DOHH2 (cell line): Measurements from ENCODE around the gene BANK1.

Source experiments
- H3F3A ChIP-seq: fragments of 200-600 bp; sonication (generic), shearing (Covaris generic); 2 replicates; pipeline ENCODE4 v1.6.0; 2016; ENCODE audit warnings: antibody characterized with exemption, mild to moderate bottlenecking; ENCODE audit not compliant: control insufficient read depth, insufficient read depth
- H3K27ac ChIP-seq: fragments of 200-600 bp; sonication (generic); 2 replicates; pipeline ENCODE4 v1.5.1; 2014; ENCODE audit warnings: low read depth, mild to moderate bottlenecking, low read length, moderate library complexity
- H3K27me3 ChIP-seq: fragments of 200-600 bp; sonication (generic); 2 replicates; pipeline ENCODE4 v1.6.1; 2014; ENCODE audit warnings: mild to moderate bottlenecking, low read length, mixed read lengths; ENCODE audit not compliant: control insufficient read depth
- H3K36me3 ChIP-seq: fragments of 200-600 bp; sonication (generic); 2 replicates; pipeline ENCODE4 v1.6.1; 2014; ENCODE audit warnings: mild to moderate bottlenecking, low read length, moderate library complexity, mixed read lengths; ENCODE audit not compliant: control insufficient read depth
- H3K4me1 ChIP-seq: fragments of 200-600 bp; sonication (generic); 2 replicates; pipeline ENCODE4 v1.6.1; 2014; ENCODE audit warnings: mild to moderate bottlenecking, low read length, mixed read lengths; ENCODE audit not compliant: control insufficient read depth
- H3K4me2 ChIP-seq: fragments of 200-600 bp; sonication (generic); 2 replicates; pipeline ENCODE4 v1.6.0; 2014; ENCODE audit warnings: mild to moderate bottlenecking, low read length, moderate library complexity
- H3K4me3 ChIP-seq: fragments of 200-600 bp; sonication (generic); 2 replicates; pipeline ENCODE4 v1.5.1; 2014; ENCODE audit warnings: mild to moderate bottlenecking, low read length, mixed read lengths
- H3K79me2 ChIP-seq: fragments of 200-600 bp; sonication (generic); 2 replicates; pipeline ENCODE4 v1.6.1; 2014; ENCODE audit warnings: mild to moderate bottlenecking, low read length, mixed read lengths; ENCODE audit not compliant: control insufficient read depth
- H3K9me2 ChIP-seq: fragments of 200-600 bp; sonication (generic); replicated peaks from 2 replicates; pipeline ENCODE4 v1.6.1; 2014; ENCODE audit warnings: mild to moderate bottlenecking, low read length, mixed read lengths; ENCODE audit not compliant: control insufficient read depth
- H3K9me3 ChIP-seq: fragments of 200-600 bp; sonication (generic); 2 replicates; pipeline ENCODE4 v1.6.1; 2014; ENCODE audit warnings: antibody characterized with exemption, low read length, mixed read lengths; ENCODE audit not compliant: control insufficient read depth, insufficient read depth
- H4K20me1 ChIP-seq: fragments of 200-600 bp; sonication (generic); 2 replicates; pipeline ENCODE4 v1.6.0; 2014; ENCODE audit warnings: low read depth, mild to moderate bottlenecking, antibody characterized with exemption, low read length, moderate library complexity; ENCODE audit not compliant: control insufficient read depth, insufficient read depth
- EZH2phosphoT487 ChIP-seq: fragments of 200-600 bp; sonication (generic); IDR thresholded peaks from 2 replicates; pipeline ENCODE4 v1.6.1; 2017; ENCODE audit warnings: borderline replicate concordance, mild to moderate bottlenecking, antibody characterized with exemption, low read length, moderate library complexity, mixed read lengths
- TF ChIP-seq, protein P1 (sequence below): fragments of 200-600 bp; sonication (generic); IDR thresholded peaks from one replicate; pipeline ENCODE4 v1.5.1; 2014; ENCODE audit warnings: antibody characterized with exemption, mild to moderate bottlenecking, low read depth, low read length; ENCODE audit not compliant: poor library complexity, severe bottlenecking

Gene BANK1

DNA sequence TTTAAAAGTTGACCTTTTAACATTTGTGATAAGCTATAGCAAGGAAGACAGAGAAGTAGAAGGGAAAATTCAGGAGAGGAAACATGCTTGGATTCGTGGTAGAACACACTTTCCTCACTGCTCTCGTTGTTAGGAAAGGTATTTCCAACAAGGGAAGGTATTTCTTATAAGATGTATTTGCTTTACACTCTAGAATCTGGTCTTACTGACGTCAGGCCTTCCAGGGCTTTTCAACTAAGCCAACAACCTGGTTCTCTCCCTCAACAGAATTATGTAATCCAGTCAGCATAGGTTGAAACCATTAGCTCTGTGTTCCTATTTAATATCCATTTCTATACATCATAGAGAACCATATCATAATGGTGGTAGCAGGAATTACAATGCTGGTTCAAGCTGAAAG is 312.8 kb downstream of the BANK1 start:
- H3K4me2 ChIP-seq = no peak overlapping the region
- no peaks in the 10 kb centered on the region for H3K9me3 ChIP-seq

GRCh38 chr4:102104278-102104677 is 313.7 kb downstream of the BANK1 start:
- Histone ChIP-seq H3K27me3 (no peaks in the 10 kb centered on the region), H4K20me1 (no peaks in the 10 kb centered on the region), H3K27ac (no peak overlapping the region), H3K79me2 (no peaks in the 10 kb centered on the region), H3K36me3 (no peaks in the 10 kb centered on the region), H3K4me1 (no peaks in the 10 kb centered on the region), H3K9me3 (no peaks in the 10 kb centered on the region), H3K9me2 (no peaks in the 10 kb centered on the region), H3K4me2 (no peak overlapping the region), H3K4me3 (no peak overlapping the region), H3F3A (no peaks in the 10 kb centered on the region)
- TF ChIP-seq, protein P1, sequence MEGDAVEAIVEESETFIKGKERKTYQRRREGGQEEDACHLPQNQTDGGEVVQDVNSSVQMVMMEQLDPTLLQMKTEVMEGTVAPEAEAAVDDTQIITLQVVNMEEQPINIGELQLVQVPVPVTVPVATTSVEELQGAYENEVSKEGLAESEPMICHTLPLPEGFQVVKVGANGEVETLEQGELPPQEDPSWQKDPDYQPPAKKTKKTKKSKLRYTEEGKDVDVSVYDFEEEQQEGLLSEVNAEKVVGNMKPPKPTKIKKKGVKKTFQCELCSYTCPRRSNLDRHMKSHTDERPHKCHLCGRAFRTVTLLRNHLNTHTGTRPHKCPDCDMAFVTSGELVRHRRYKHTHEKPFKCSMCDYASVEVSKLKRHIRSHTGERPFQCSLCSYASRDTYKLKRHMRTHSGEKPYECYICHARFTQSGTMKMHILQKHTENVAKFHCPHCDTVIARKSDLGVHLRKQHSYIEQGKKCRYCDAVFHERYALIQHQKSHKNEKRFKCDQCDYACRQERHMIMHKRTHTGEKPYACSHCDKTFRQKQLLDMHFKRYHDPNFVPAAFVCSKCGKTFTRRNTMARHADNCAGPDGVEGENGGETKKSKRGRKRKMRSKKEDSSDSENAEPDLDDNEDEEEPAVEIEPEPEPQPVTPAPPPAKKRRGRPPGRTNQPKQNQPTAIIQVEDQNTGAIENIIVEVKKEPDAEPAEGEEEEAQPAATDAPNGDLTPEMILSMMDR = no peak
- no peak for TF ChIP-seq EZH2phosphoT487

More for the DNA sequence above, 312.8 kb downstream of the BANK1 start:
- no peak overlapping the region for H3K27ac ChIP-seq
- no peaks in the 10 kb centered on the region for H3K36me3 ChIP-seq
- no peaks in the 10 kb centered on the region for H3K79me2 ChIP-seq
- no peaks in the 10 kb centered on the region for H4K20me1 ChIP-seq
- no peaks in the 10 kb centered on the region for H3K27me3 ChIP-seq
- H3K4me1 ChIP-seq = no peaks in the 10 kb centered on the region
- H3K4me3 ChIP-seq = no peak overlapping the region
- H3F3A ChIP-seq = no peaks in the 10 kb centered on the region
- no peaks in the 10 kb centered on the region for H3K9me2 ChIP-seq
- no peak for TF ChIP-seq EZH2phosphoT487
- TF ChIP-seq, protein P1 = no peak

DNA sequence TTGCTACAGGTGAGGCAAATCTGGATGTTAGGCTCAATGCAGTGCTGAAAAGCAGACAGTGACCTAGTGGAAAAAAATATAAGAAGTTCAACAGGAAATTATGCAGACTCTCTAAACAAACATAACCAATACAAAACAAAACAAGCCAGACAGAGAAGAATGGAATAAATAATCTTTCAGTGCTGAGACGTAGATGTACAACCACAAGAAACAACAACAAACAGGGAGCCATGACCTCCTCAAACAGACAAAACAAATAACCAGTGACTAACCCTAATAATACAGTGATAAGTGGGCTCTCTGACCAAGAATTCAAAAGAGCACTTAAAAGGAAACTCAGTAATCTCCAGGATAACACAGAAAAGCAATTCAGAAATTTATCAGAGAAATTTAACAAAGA is 315.5 kb downstream of the BANK1 start:
- H3K79me2 ChIP-seq = no peaks in the 10 kb centered on the region
- no peaks in the 10 kb centered on the region for H3K9me3 ChIP-seq
- no peaks in the 10 kb centered on the region for H3K9me2 ChIP-seq
- no peaks in the 10 kb centered on the region for H3K36me3 ChIP-seq
- no peaks in the 10 kb centered on the region for H3K27me3 ChIP-seq
- H3F3A ChIP-seq = no peaks in the 10 kb centered on the region
- TF ChIP-seq, protein P1 = no peak
- no peak for TF ChIP-seq EZH2phosphoT487
- H3K4me1 ChIP-seq = no peaks in the 10 kb centered on the region
- H4K20me1 ChIP-seq = no peaks in the 10 kb centered on the region
- H3K4me2 ChIP-seq = no peak overlapping the region
- no peak overlapping the region for H3K27ac ChIP-seq
- no peak overlapping the region for H3K4me3 ChIP-seq
